DMS53 (cell line): ENCODE data around the gene BEAN1.

Experiments used
- DNase-seq: peaks from one replicate; lab custom pipeline; 2025; lab: John Stamatoyannopoulos, UW

BEAN1 gene

DNA sequence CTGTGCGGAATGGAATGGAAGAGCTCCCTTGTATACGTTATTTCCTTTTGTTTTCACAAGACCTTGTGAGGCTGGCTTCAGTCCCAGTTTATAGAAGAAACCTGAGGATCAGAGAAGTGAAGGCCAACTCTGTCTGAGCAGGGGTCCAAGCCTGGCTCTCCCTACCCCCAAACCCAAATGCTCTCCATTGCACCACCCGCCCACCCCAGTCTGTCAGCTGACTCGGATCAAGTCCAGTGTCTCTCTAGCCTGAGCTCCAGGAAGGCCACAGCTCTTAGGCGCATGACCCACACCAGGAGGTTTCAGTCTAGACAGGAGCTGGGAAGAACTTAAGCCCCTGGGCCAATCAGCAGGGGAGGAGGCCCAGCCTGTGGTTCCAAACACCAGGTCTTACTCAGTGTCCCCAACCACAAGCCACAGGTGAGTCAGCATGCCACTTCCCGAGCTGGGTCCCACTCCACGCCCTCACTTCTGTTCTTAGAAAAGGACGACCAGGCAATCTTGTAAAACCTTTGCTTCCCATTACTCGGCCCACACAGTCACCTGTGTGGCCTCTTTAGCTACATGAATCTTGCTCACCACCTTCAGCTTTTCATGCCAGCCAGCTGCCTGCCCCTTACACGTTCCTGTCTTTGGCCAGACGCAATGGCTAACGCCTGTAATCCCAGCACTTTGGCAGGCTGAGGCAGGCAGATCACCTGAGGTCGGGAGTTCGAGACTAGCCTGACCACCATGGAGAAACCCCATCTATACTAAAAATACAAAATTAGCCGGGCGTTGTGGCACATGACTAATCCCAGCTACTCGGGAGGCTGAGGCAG is 95.1 kb downstream of the BEAN1 start:
- peak; percentile 8 for DNase-seq

DNA sequence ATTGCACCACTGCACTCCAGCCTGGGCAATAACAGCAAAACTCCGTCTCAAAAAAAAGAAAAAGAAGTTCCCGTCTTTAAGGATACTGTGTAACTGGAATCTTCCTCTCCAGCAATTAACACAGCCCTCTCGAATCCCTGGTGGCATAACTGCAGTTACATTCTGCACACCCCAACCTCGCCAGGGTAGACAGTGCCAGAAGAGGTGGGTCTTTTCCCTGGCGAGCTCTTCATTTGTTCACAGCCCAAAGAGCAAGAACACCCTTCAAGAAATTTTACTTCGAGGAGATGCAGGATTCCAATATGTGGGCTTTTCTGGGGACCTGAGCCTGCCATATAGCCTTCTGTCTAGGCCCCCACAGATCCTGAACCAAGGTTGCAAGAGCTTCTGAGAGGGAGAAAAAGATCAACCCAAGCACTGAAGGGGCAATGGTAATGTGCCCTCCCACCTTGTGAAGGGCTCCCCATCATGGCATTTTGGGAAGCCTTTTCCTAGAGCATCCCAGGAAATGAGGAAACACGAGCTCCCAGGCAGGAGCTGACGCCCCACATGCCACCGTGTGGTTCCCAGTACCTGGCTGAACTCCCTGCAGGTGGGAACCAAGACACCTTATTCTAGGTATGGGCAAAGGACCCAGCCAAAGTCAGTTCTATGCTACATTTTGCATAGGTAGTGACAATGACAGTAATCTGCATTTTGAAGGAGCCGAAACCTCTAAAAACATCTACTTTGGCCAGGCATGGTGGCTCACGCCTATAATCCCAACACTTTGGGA is 95.9 kb downstream of the BEAN1 start:
- no peak for DNase-seq

- DNase-seq: no peak
Observed at GRCh38 chr16:66523861-66524354, 96.8 kb downstream of the BEAN1 start.

GRCh38 chr16:66524601-66525164 is 97.6 kb downstream of the BEAN1 start:
- no peak for DNase-seq

DNA sequence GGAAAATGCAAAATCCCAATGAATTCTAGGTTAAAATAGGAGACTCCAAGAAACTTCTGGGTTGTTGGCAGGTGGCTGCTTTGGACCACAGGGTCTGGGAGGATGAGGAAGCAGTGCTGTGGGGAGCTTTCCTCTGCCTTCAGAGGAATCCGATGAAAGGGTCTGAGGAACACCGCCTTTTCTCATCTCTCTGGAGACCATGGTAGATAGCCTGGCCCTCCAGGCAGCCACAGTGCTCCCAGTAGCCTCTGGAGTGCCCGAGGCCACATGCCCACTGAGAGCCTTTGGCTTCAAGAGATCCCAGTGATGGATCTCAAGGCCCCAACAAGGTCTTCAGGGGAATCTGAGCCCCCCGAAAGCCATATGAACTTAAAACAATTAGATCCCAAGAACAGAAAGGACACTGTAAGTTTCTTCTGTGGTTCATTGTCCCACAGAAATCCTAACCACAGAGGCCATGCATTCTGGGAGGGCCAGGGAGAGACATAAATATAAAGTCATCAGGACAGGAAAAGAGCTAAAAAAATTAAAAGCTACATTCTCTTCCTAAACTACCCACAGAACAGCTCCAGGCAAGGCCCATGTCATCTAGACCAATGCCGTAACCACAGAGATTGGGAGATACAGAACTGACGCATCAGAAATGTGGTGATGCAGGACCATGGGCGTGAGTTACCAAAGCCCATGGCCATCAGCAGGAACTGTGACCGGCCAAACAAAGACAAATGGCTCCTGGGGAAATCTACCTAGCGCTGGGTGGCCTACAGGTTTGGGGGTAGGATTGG is 98.5 kb downstream of the BEAN1 start:
- no peak for DNase-seq

- no peak for DNase-seq
Observed at GRCh38 chr16:66528294-66528693, 101.2 kb downstream of the BEAN1 start.

DNA sequence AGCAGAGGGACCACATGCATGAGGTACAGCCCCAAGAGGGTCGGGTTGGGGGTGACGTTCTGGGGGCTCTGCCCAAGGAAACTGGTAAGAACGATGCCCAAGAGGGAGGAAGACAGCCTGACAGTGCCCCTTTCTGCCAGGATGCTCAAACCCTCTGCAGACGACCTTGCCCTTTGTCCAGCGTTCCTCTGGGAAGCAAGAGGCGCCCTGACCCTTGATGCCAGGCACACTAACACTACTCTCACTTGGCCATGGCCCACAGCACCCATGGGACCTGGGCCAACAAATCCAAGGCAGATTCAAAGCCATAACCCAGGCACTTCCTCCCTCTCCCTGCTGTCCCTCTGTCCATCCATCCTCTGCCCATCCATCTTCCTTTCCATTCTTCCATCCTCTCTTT is 102.4 kb downstream of the BEAN1 start:
- DNase-seq: no peak
